Measurements from ENCODE around the gene PLEKHG1.

- TF ChIP-seq CTCF (IDR thresholded peaks at IDR 0.05) = no peak
- no peak for TF ChIP-seq POLR2AphosphoS5 (IDR thresholded peaks at IDR 0.05)
- TF ChIP-seq EP300 (IDR thresholded peaks at IDR 0.05) = no peak
- no peak for TF ChIP-seq POLR2A (IDR thresholded peaks at IDR 0.05)
Observed at GRCh38 chr6:150633486-150633834, 33.8 kb downstream of the PLEKHG1 start.

Data from sigmoid colon (tissue), 4 donors.